Cardiac fibroblast (primary cell): ENCODE results near the gene ARCN1.

Source experiments
- DNase-seq, 2 donors: peaks; one replicate each; pipeline versions ENCODE4 v3.0.0 to v3.0.0-alpha.2; 2010; ENCODE audit warnings: low read depth in 2 of 2
- H3K4me3 ChIP-seq, 2 donors: replicated peaks in 1 of 2; 1 replicate in 1 of 2; 2 replicates in 1 of 2; pipeline ENCODE4 v1.5.1; 2011; ENCODE audit warnings: low read depth in 2 of 2, low read length in 2 of 2, mild to moderate bottlenecking in 2 of 2, moderate library complexity in 1 of 2
- CTCF ChIP-seq: IDR thresholded peaks from one replicate; pipeline ENCODE4 v1.5.1; 2011; ENCODE audit warnings: low read depth, mild to moderate bottlenecking, low read length, inconsistent platforms

The ARCN1 gene

GRCh38 chr11:118618115-118618990, 46.1 kb downstream of the ARCN1 start:
- no peak overlapping the region for H3K4me3 ChIP-seq
- TF ChIP-seq CTCF: no peak
- DNase-seq: peak; percentile 85 to 94

DNA sequence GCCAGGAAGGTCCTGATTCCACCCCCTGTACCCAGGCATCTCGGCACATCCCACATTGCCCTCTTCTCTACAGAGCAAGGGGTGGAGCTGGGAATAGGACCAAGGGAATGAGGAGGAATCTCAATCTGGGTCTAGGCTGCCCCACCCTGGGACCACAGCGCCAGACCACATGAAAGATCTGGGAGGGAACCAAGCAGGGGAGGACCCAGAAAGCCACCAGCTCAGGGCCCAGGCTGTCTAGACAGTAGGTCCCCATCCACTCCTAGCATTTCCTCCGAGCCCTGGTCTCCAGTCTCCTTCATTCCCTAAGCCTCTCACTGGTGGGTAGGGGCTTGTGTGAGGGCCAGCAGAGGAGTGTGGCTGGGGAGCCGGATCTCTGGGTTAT, 46.8 kb downstream of the ARCN1 start:
- TF ChIP-seq CTCF: no peak
- peak; percentile 83 to 91 for DNase-seq
- peak overlapping the region in 1 of 2 donors; percentile 4 for H3K4me3 ChIP-seq

DNA sequence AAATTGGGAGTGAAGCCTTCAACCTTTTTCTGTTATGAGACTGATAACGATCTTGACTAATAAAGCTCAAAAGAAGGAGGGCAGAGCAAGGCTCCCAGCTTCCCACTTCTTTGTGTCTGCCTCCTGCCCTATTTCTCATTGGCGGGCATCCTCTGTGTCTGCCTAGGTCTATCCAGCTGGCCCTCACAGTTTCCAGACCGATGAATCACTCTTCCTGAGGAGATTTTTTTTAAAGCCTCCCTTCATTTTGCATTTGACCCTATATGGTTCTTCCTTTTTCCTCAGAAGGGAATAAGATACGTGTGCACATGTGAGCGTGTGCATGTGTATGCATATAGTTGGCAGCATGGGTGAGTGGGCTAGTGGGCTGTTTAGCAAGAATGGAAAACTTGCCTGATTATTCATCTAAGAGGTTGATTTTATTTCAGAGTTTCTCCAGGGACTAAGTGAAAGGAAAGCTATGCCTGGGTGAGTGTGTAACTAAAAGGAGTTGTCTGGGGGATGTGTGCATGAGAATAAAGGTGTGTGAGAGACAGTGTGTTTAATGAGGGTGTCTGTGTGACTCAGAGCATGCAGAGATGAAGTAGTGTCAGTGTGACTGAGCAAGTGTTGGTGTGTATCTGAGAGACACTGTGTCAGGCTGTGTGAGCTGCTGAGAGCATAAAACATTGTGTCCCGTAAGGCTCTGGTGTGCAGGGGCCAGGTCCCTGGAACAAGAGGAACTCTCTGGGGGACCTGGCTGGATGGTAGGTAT, 47.4 kb downstream of the ARCN1 start:
- TF ChIP-seq CTCF: no peak
- DNase-seq: peak; percentile 97 to 98
- no peak overlapping the region for H3K4me3 ChIP-seq

DNA sequence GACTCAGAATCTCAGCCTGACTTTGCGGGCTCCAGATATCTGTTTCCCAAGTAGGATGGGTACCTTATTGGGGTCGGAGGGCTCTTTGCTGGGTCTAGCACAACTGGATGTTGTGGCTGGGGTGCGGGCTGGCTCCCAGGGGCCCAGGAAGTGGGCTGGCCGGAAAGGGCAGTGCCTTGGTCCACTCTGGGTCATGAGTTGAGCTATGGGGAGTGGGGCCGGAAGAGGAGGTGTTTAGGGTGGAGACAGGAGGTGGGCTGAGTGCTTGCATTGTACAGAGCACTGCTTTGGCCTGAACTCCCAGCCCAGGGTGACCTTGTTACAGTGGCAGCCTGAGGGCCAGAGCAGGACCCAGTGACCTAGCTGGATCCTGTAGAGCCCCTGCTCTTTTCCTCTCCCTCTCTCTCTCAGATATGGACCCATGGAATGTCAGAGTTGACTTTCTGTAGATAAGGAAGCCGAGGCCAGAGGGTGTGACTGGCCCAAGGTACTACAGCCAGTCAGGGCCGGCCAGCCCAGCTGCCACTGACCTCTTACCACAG, 48.4 kb downstream of the ARCN1 start:
- TF ChIP-seq CTCF: no peak
- peak; percentile 52 to 62 for DNase-seq
- H3K4me3 ChIP-seq: peak overlapping the region; percentile 13 to 64

- peak; percentile 86 to 92 for DNase-seq
- H3K4me3 ChIP-seq: peak overlapping the region; percentile 57 to 64
- no peak for TF ChIP-seq CTCF
Measured at GRCh38 chr11:118621071-118621783, 49.0 kb downstream of the ARCN1 start.

DNA sequence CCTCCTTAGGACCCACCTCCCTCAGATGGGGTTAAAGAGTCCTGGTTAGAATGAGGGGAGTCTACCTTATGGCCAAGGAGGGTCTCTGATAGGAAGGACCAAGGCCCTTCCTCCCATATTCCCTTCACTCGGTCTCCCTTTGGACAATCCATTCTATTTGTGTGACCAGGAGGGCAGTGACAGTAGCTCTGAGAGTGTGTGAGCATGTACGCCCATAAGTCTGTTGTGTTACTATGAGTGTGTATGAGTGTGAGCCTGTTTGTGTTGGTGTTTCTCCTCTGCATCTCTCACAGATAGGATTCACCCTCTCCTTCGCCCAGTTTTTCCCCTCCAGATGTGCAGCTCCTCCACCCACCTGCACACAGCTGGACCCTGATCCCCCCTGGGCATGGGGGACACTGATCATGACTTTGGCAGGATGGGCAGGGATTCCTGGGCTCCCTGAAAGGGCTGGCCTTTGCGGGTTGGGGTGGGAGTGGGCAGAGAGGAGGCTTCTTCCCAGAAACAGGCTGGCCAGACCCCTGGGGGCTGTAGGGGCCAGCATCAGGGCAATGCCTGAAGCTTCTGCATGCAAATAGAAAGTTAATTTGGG, 49.7 kb downstream of the ARCN1 start:
- H3K4me3 ChIP-seq: peak overlapping the region; percentile 57 to 64
- TF ChIP-seq CTCF: no peak
- DNase-seq: no peak
